ENCODE measurements around the gene CNN3. TPM values are rescaled to one million over a fixed set of nuclear protein-coding genes. Genes with fewer than 3 reads are reported as not detected.

Gene CNN3
- total and polyA plus RNA-seq, 2 donors from 2014 or later, result 232 to 291 TPM

GRCh38 chr1:94920061-94920460 lies 6.8 kb downstream of the CNN3 start:
- H3K4me3 ChIP-seq (ENCODE audit: low read length in 3 of 3), result peak overlapping the region in 1 of 3 donors; percentile 2
- peaks cover 0 to 5% (median 3%) of the 10 kb centered on the region in 3 donors for H3K36me3 ChIP-seq (ENCODE audit: control insufficient read depth in 2 of 3, insufficient read depth in 3 of 3, low read length in 3 of 3)
- DNase-seq (no peak), FAIRE-seq (no peak)
- H3K9ac ChIP-seq (ENCODE audit: low read length in 3 of 3), result no peak overlapping the region
- H3K27ac ChIP-seq (ENCODE audit: low read depth in 2 of 2, low read length in 2 of 2), result peak overlapping the region in 1 of 2 donors; percentile 18
- no peak for TF ChIP-seq CTCF (IDR thresholded peaks at IDR 0.05; ENCODE audit: borderline replicate concordance, extremely low read depth, insufficient read depth)
- no peaks in the 10 kb centered on the region for H3K27me3 ChIP-seq (ENCODE audit: control insufficient read depth, insufficient read depth, low read length)
- peaks cover 3 to 32% (median 32%) of the 10 kb centered on the region in 3 donors for H3K4me1 ChIP-seq (ENCODE audit: control insufficient read depth in 2 of 3, insufficient read depth in 2 of 3, low read depth in 1 of 3, low read length in 3 of 3)
- intact Hi-C loops (cut with DNase I), result loop anchor here (10.0 kb wide), 1 partner anchor 55 kb away; no protein-coding TSS in a partner anchor
- H3K9me3 ChIP-seq (ENCODE audit: control insufficient read depth in 2 of 3, insufficient read depth in 1 of 3, low read length in 3 of 3), result no peaks in the 10 kb centered on the region

GRCh38 chr1:94919241-94920030 lies 7.5 kb downstream of the CNN3 start:
- H3K4me3 ChIP-seq (ENCODE audit: low read length in 3 of 3), result peak overlapping the region in 1 of 3 donors; percentile 2
- H3K4me1 ChIP-seq (ENCODE audit: control insufficient read depth in 2 of 3, insufficient read depth in 2 of 3, low read depth in 1 of 3, low read length in 3 of 3), result peaks cover 3 to 33% (median 29%) of the 10 kb centered on the region in 3 donors
- DNase-seq (peak in 1 of 5 donors; percentile 26), FAIRE-seq (no peak)
- peaks cover 0 to 5% (median 3%) of the 10 kb centered on the region in 3 donors for H3K36me3 ChIP-seq (ENCODE audit: control insufficient read depth in 2 of 3, insufficient read depth in 3 of 3, low read length in 3 of 3)
- TF ChIP-seq CTCF (IDR thresholded peaks at IDR 0.05; ENCODE audit: borderline replicate concordance, extremely low read depth, insufficient read depth), result no peak
- H3K27me3 ChIP-seq (ENCODE audit: control insufficient read depth, insufficient read depth, low read length), result no peaks in the 10 kb centered on the region
- no peak overlapping the region for H3K9ac ChIP-seq (ENCODE audit: low read length in 3 of 3)
- intact Hi-C loops (cut with DNase I), result loop anchor here (10.0 kb wide), 1 partner anchor 55 kb away; no protein-coding TSS in a partner anchor
- H3K27ac ChIP-seq (ENCODE audit: low read depth in 2 of 2, low read length in 2 of 2), result peak overlapping the region in 1 of 2 donors; percentile 18
- no peaks in the 10 kb centered on the region for H3K9me3 ChIP-seq (ENCODE audit: control insufficient read depth in 2 of 3, insufficient read depth in 1 of 3, low read length in 3 of 3)

GRCh38 chr1:94917251-94917650 lies 9.7 kb downstream of the CNN3 start:
- intact Hi-C loops (cut with DNase I), result no loop called here
- Histone ChIP-seq H3K27me3 (ENCODE audit: control insufficient read depth, insufficient read depth, low read length) (no peaks in the 10 kb centered on the region), H3K4me1 (ENCODE audit: control insufficient read depth in 2 of 3, insufficient read depth in 2 of 3, low read depth in 1 of 3, low read length in 3 of 3) (peaks cover 0 to 37% (median 27%) of the 10 kb centered on the region in 3 donors), H3K4me3 (ENCODE audit: low read length in 3 of 3) (no peak overlapping the region), H3K36me3 (ENCODE audit: control insufficient read depth in 2 of 3, insufficient read depth in 3 of 3, low read length in 3 of 3) (no peaks in the 10 kb centered on the region), H3K27ac (ENCODE audit: low read depth in 2 of 2, low read length in 2 of 2) (no peak overlapping the region), H3K9ac (ENCODE audit: low read length in 3 of 3) (no peak overlapping the region), H3K9me3 (ENCODE audit: control insufficient read depth in 2 of 3, insufficient read depth in 1 of 3, low read length in 3 of 3) (no peaks in the 10 kb centered on the region)
- FAIRE-seq, result no peak
- no peak for TF ChIP-seq CTCF (IDR thresholded peaks at IDR 0.05; ENCODE audit: borderline replicate concordance, extremely low read depth, insufficient read depth)
- DNase-seq, result no peak

Measured in kidney (tissue), 14 donors.